Measurements from ENCODE around the gene TIMP4.

Gene TIMP4

DNA sequence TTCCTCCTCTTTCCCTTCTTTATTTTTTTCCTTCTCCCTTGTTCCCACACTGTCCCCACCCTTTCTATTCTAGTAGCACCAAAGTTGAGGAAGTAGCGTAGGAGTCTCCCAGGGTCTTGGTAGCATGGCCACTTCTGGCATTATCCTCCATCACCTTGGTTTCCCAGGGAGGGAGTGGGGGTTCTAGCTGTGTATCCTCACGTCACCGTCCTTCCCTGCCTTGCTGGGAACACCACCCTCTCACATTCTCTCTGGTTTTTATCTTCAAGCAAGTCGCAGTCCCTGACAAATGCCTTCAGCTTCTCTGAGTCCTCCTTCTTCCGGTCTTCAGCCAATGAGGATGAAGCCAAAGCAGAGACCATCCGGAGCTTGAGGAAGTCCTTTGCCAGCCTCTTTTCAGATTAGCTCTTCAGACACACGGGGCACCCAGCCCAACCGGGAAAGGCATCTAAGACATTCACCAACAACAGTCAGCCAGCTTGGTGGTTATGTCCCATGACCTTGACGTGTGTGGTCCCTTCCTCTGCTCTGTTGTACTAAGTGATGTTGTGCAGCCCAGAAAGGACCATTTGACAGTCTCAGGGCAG lies 31.6 kb upstream of the TIMP4 start:
- DNase-seq = no peak
- TF ChIP-seq POLR2A (IDR thresholded peaks at IDR 0.05; ENCODE audit: low read length) (no peak), GATA1 (IDR thresholded peaks at IDR 0.05; ENCODE audit: low read depth, low read length) (no peak)

DNA sequence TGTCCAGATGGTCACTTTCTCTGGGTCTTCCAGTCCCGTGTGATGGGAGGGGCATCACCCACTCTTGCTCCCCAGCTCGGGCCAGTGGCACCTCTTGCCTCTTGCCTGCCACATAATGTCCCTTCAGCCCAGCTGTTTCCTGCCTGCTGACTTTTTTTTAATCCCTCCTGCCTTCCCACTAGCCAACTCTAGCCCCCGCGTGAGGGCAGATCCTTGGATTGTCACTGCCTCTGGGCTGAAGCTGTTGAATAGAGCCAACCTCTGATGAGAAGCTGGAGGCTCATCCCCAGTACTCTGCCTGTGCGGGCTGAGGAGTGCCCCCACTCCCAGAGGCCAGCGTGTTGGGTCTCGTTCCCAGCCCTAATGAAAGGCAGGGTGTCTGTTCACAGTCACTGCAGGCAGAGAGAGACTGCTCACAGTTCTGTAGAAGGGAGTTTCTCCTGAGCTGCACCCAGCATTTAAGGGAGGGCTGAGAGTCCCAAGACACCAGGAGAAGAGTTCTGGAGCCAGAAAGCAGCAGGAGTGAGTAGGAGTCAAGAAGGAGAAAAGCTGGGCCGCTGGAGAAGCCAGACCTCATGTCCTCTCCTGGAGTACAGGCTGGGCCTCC lies 30.1 kb upstream of the TIMP4 start:
- no peak for DNase-seq
- no peak for TF ChIP-seq POLR2A (IDR thresholded peaks at IDR 0.05; ENCODE audit: low read length)
- no peak for TF ChIP-seq GATA1 (IDR thresholded peaks at IDR 0.05; ENCODE audit: low read depth, low read length)

- TF ChIP-seq GATA1 (IDR thresholded peaks at IDR 0.05; ENCODE audit: low read depth, low read length) (no peak), POLR2A (IDR thresholded peaks at IDR 0.05; ENCODE audit: low read length) (no peak)
- DNase-seq = no peak
These were observed 29.6 kb upstream of the TIMP4 start for GRCh38 chr3:12188328-12188648.

GRCh38 chr3:12187448-12188327 lies 29.0 kb upstream of the TIMP4 start:
- no peak for DNase-seq
- no peak for TF ChIP-seq POLR2A (IDR thresholded peaks at IDR 0.05; ENCODE audit: low read length)
- TF ChIP-seq GATA1 (IDR thresholded peaks at IDR 0.05; ENCODE audit: low read depth, low read length) = no peak

DNA sequence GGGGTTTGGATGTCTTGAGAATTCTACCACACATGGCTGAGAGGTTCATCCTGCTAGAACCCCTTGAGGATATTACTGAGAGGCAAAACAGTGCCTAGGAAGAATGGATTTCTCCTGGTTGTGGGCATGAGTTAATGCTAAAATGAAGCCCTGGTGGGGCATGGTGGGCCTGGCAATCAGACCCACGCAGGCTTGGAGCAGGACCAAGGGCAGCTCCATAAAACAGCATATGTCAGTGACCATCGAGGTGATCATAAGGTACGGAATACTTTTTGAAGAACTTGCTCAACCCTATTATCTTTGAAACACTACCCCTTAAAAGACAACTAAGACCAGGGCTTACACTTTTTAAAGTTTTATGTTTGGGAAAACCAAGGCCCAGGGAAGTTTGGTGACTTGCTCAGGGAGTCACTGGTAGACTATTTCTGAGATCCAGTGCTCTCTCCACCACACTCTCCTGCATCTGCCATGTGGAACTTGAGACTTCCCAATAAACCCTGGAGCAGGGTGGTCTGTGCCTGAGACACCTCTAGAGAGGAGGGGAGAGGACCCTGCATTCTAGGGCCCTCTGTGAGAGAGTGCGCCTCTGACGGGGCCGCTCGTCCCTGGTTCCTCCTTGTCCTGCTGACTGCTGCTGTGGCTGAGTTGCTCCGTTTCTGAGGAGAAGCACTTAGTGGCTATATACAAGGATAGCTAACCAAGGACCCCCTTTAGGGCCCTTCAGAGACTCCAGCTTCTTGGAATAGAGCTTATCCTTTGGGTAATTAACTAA lies 28.0 kb upstream of the TIMP4 start:
- TF ChIP-seq GATA1 (IDR thresholded peaks at IDR 0.05; ENCODE audit: low read depth, low read length) (no peak), POLR2A (IDR thresholded peaks at IDR 0.05; ENCODE audit: low read length) (no peak)
- DNase-seq = no peak

GRCh38 chr3:12186046-12186445 lies 27.3 kb upstream of the TIMP4 start:
- TF ChIP-seq POLR2A (IDR thresholded peaks at IDR 0.05; ENCODE audit: low read length) = no peak
- no peak for TF ChIP-seq GATA1 (IDR thresholded peaks at IDR 0.05; ENCODE audit: low read depth, low read length)
- no peak for DNase-seq

DNA sequence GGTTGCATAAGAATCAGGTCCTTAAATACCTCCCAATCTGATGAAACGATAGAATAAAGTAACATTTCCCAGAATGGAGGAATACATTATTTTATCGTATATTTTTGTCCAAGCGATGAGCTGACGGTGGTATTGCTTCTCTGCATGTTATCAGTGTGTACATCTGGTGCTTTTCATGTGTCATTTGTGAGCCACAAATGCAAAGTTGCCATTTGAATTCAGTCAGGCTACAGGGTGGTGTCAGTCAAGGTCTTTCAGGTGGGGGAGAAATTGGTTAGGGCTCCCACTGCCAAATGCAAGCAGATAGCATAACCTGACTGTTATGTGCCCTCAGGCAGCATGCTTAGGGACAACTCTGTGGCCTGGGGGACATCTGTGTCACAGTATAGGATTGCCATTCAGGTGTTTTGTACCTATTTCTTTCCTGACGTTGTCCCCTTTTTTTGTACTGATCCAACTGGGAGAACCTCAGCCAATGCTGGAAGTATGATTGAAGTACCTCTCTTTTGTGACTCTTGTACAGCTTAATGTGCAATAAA lies 26.5 kb upstream of the TIMP4 start:
- TF ChIP-seq POLR2A (IDR thresholded peaks at IDR 0.05; ENCODE audit: low read length) (no peak), GATA1 (IDR thresholded peaks at IDR 0.05; ENCODE audit: low read depth, low read length) (no peak)
- DNase-seq = no peak

- TF ChIP-seq GATA1 (IDR thresholded peaks at IDR 0.05; ENCODE audit: low read depth, low read length) (no peak), POLR2A (IDR thresholded peaks at IDR 0.05; ENCODE audit: low read length) (no peak)
- DNase-seq = no peak
These were observed 25.8 kb upstream of the TIMP4 start for GRCh38 chr3:12184541-12184940.

DNA sequence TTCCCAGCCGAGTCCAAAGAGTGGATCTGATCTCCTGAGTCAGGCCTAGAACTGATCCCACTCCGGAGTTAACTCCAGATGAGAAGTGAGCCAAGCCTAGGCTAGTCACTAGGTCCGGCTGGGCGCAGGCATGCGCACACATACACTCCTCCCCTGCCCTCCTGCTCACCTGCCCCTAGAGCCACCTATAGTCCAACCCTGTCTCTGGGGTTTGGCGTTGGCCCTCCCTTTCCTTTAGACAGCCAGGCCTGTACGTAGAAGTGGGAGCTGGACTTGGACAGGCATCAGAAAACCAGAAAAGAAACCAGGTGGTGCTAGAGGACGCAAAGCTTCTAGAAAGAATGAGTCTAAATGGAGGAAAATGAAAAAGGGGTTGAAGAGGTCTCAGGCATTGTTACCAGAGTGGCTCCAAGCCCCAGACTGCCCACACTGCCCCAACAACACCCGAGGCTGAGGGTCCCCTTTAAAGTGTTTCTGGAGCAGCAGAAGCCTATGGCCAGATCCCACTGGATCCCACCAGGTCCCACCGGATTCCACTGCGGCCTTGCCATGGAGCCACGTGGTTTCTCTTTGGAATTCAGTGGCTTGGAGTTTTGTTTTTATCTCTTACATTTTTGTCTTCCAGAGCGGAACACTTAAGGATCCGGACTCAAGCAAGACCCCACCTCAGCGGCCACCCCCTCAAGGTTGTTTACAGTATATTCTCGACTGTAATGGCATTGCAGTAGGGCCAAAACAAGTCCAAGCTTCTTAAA lies 24.2 kb upstream of the TIMP4 start:
- TF ChIP-seq POLR2A (IDR thresholded peaks at IDR 0.05; ENCODE audit: low read length) (no peak), GATA1 (IDR thresholded peaks at IDR 0.05; ENCODE audit: low read depth, low read length) (no peak)
- no peak for DNase-seq

- TF ChIP-seq POLR2A (IDR thresholded peaks at IDR 0.05; ENCODE audit: low read length) = no peak
- no peak for TF ChIP-seq GATA1 (IDR thresholded peaks at IDR 0.05; ENCODE audit: low read depth, low read length)
- no peak for DNase-seq
These were observed 23.1 kb upstream of the TIMP4 start for GRCh38 chr3:12181806-12182205.

GRCh38 chr3:12181301-12181700 lies 22.6 kb upstream of the TIMP4 start:
- TF ChIP-seq GATA1 (IDR thresholded peaks at IDR 0.05; ENCODE audit: low read depth, low read length) = no peak
- TF ChIP-seq POLR2A (IDR thresholded peaks at IDR 0.05; ENCODE audit: low read length) = no peak
- DNase-seq = no peak

- TF ChIP-seq GATA1 (IDR thresholded peaks at IDR 0.05; ENCODE audit: low read depth, low read length) (no peak), POLR2A (IDR thresholded peaks at IDR 0.05; ENCODE audit: low read length) (no peak)
- no peak for DNase-seq
These were observed 21.9 kb upstream of the TIMP4 start for GRCh38 chr3:12180631-12181030.

DNA sequence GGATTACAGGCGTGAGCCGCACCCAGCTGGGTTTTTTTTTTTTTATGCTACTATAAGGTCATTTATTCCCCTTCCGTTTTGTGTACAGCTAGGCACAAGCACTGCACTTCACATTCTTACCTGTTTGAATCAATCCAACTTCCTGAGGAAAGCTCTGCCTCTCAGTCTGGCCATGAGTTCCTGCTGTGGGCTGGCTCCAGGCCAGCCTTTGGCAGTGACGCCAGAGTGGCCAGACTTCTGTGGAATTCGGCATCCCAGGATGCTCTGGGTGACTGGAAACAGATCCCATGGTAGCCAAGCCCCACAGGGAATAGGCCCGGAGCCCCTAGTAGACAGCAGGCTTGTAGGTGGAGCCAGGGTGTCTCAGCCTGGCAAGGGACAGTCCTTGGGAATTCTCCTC lies 21.5 kb upstream of the TIMP4 start:
- no peak for TF ChIP-seq GATA1 (IDR thresholded peaks at IDR 0.05; ENCODE audit: low read depth, low read length)
- TF ChIP-seq POLR2A (IDR thresholded peaks at IDR 0.05; ENCODE audit: low read length) = no peak
- no peak for DNase-seq
